BJ (cell line): ENCODE data around the gene CD79B. TPM values are rescaled to one million over a fixed set of nuclear protein-coding genes. Genes with fewer than 3 reads are reported as not detected.

Experiments used
- CTCF ChIA-PET: fragments of 350-600 bp; formaldehyde crosslinking; extraction: SDS; loops from one replicate; lab custom pipeline; 2021; ENCODE audit warnings: antibody characterized with exemption, inconsistent platforms; lab: Yijun Ruan, JAX
- POLR2A ChIA-PET: fragments of 300-600 bp; sonication (Branson Sonifier 250); formaldehyde crosslinking; extraction: SDS; loops from one replicate; lab custom pipeline; 2021; ENCODE audit warnings: antibody characterized with exemption; lab: Charles Lee
- DNase-seq: peaks from one replicate; pipeline ENCODE4 v3.0.0-alpha.2; 2011; ENCODE audit warnings: low read depth
- H3K27me3 ChIP-seq: 2 replicates; pipeline ENCODE4 v1.6.0; 2011; ENCODE audit warnings: low read length; ENCODE audit not compliant: control insufficient read depth, insufficient read depth
- H3K36me3 ChIP-seq: 2 replicates; pipeline ENCODE4 v1.5.1; 2011; ENCODE audit warnings: low read length; ENCODE audit not compliant: control insufficient read depth, insufficient read depth
- H3K4me3 ChIP-seq: 2 replicates; pipeline ENCODE4 v1.5.1; 2011; ENCODE audit warnings: low read depth, mild to moderate bottlenecking, control low read depth, low read length
- CTCF ChIP-seq: IDR thresholded peaks from 2 replicates; pipeline ENCODE4 v1.5.1; 2011; ENCODE audit warnings: low read depth, mild to moderate bottlenecking, control low read depth, inconsistent platforms, low read length, moderate library complexity; ENCODE audit not compliant: insufficient read depth
- polyA plus RNA-seq: library from polyadenylated mRNA; depleted of rRNA; stranded (reverse); fragments of >200 nt; gene quantifications from 2 replicates; pipeline ENCODE4 v1.2.3, GENCODE V29; 2011

The CD79B gene
- polyA plus RNA-seq, 1 experiment, result 0.58 TPM

- H3K36me3 ChIP-seq, result no peaks in the 10 kb centered on the region
- ChIA-PET CTCF (interaction anchor here (1.0 to 2.2 kb wide), 5 partner anchors 9 to 190 kb away, joined by 3 to 6 read pairs (median 4); partner anchors contain the start of gene ICAM2), POLR2A (no interaction called here)
- H3K27me3 ChIP-seq, result no peaks in the 10 kb centered on the region; the same call in 1 of the 2 replicates
- peak; percentile 9; the same call in 1 of the 2 replicates for TF ChIP-seq CTCF
- H3K4me3 ChIP-seq, result no peak overlapping the region
- DNase-seq, result no peak
These were observed 11.6 kb upstream of the CD79B start for GRCh38 chr17:63943745-63944144.

- POLR2A ChIA-PET, result no interaction called here
- TF ChIP-seq CTCF, result no peak
- CTCF ChIA-PET, result interaction anchor here (1.0 to 2.2 kb wide), 4 partner anchors 11 to 191 kb away, joined by 3 to 6 read pairs (median 4); no protein-coding TSS in a partner anchor
- H3K27me3 ChIP-seq, result no peaks in the 10 kb centered on the region; the same call in 1 of the 2 replicates
- no peak overlapping the region for H3K4me3 ChIP-seq
- no peaks in the 10 kb centered on the region for H3K36me3 ChIP-seq
- no peak for DNase-seq
These were observed 10.3 kb upstream of the CD79B start for GRCh38 chr17:63942309-63942985.

- H3K36me3 ChIP-seq, result no peaks in the 10 kb centered on the region
- no peak for TF ChIP-seq CTCF
- CTCF ChIA-PET, result interaction anchor here (1.0 to 2.8 kb wide), 3 partner anchors 12 to 23 kb away, joined by 3 to 20 read pairs (median 4); partner anchors contain the start of gene GH1
- H3K27me3 ChIP-seq, result no peaks in the 10 kb centered on the region; the same call in 1 of the 2 replicates
- no peak overlapping the region for H3K4me3 ChIP-seq
- DNase-seq, result no peak
- POLR2A ChIA-PET, result no interaction called here
These were observed 9.6 kb upstream of the CD79B start for GRCh38 chr17:63941751-63942150.

GRCh38 chr17:63941162-63941561 is 9.0 kb upstream of the CD79B start:
- Histone ChIP-seq H3K4me3 (no peak overlapping the region), H3K36me3 (no peaks in the 10 kb centered on the region), H3K27me3 (no peaks in the 10 kb centered on the region; the same call in 1 of the 2 replicates)
- ChIA-PET CTCF (interaction anchor here (2.2 to 2.8 kb wide), 2 partner anchors 22 to 28 kb away, joined by 5 to 20 read pairs; partner anchors contain the start of gene GH1), POLR2A (no interaction called here)
- no peak for DNase-seq
- no peak for TF ChIP-seq CTCF

- ChIA-PET POLR2A (no interaction called here), CTCF (interaction anchor here (1.0 to 2.8 kb wide), 4 partner anchors 22 to 85 kb away, joined by 3 to 20 read pairs (median 4); partner anchors contain the start of gene GH1)
- no peak overlapping the region for H3K4me3 ChIP-seq
These were observed 8.5 kb upstream of the CD79B start for GRCh38 chr17:63940584-63940983.

More at GRCh38 chr17:63940584-63940983, 8.5 kb upstream of the CD79B start:
- DNase-seq, result no peak
- no peaks in the 10 kb centered on the region for H3K36me3 ChIP-seq
- H3K27me3 ChIP-seq, result no peaks in the 10 kb centered on the region
- no peak for TF ChIP-seq CTCF
